OCI-LY7 (cell line): Measurements from ENCODE around the gene MROH7.

Experiments used
- EZH2phosphoT487 ChIP-seq: fragments of 200-600 bp; sonication (generic); IDR thresholded peaks from 2 replicates; pipeline ENCODE4 v1.6.1; 2018; ENCODE audit warnings: low read depth, borderline replicate concordance, mild to moderate bottlenecking, mixed run types, antibody characterized with exemption, low read length, moderate library complexity, mixed read lengths
- TF ChIP-seq, protein P1 (sequence below): fragments of 200-600 bp; sonication (generic); conservative IDR thresholded peaks from 2 replicates; pipeline ENCODE4 v1.5.1; 2014; ENCODE audit warnings: mild to moderate bottlenecking, antibody characterized with exemption, low read length, moderate library complexity, mixed read lengths

DNA sequence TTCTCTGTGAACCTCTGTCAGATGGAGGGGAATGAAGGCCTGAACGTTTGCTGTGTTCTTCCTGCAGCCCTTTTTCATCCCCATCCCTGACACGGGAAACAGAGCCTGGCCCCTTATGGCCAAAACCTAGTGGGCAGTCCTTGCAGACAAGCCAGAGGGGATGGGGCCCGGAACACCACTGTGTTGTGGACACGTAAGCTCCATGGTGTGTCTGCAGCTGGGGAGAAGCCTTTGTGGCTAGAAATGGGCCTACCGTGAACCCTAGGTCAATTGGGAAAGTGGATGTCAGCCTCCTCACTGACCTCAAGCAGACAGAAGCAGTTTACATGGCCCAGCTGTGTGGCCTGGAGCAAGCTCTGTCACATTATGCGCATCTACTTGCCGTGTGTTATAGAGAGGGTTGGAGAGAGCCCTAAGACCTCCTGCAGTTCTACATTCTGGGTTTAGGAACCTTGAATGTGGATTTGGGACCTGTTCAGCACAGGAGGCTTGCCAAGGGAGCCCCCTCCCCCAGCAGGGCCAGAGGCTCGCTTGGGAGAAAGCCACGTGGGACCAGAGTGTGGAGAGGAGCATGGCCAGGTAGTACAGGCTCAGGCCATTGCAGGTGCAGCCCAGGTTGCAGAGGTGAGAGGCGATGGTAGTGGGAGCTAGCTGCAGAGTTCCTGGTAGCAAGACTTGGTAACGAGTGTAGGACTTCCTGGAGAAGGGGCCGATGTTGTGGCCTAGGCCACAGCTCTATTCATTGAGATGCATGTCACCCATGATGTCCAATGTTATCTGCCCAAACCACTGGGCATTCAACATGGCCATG lies 102.0 kb downstream of the MROH7 start:
- TF ChIP-seq, protein P1, sequence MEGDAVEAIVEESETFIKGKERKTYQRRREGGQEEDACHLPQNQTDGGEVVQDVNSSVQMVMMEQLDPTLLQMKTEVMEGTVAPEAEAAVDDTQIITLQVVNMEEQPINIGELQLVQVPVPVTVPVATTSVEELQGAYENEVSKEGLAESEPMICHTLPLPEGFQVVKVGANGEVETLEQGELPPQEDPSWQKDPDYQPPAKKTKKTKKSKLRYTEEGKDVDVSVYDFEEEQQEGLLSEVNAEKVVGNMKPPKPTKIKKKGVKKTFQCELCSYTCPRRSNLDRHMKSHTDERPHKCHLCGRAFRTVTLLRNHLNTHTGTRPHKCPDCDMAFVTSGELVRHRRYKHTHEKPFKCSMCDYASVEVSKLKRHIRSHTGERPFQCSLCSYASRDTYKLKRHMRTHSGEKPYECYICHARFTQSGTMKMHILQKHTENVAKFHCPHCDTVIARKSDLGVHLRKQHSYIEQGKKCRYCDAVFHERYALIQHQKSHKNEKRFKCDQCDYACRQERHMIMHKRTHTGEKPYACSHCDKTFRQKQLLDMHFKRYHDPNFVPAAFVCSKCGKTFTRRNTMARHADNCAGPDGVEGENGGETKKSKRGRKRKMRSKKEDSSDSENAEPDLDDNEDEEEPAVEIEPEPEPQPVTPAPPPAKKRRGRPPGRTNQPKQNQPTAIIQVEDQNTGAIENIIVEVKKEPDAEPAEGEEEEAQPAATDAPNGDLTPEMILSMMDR: no peak
- no peak for TF ChIP-seq EZH2phosphoT487
